Activated naive CD4-positive, alpha-beta T cell treated with anti-CD3 and anti-CD28 coated beads for 36 hours (primary cell): Measurements from ENCODE around the gene GPR15LG. TPM values are rescaled to one million over a fixed set of nuclear protein-coding genes. Genes with fewer than 3 reads are reported as not detected.
"Not testable (repeated sequence)": the region's sequence is repeated elsewhere in the genome, so short reads cannot be mapped to it uniquely, and the experiment has no call there.

Source experiments
- CTCF ChIA-PET: fragments of 350-600 bp; sonication (Branson Sonifier 250); formaldehyde crosslinking; loops from one replicate; lab custom pipeline; 2021; ENCODE audit warnings: antibody characterized with exemption; lab: Charles Lee
- DNase-seq: peaks from one replicate; pipeline ENCODE4 v3.0.0-alpha.2; 2020
- H3K27ac Mint-ChIP-seq: one replicate; pipeline ENCODE4 v1.8.0; 2021; ENCODE audit warnings: mild to moderate bottlenecking, mixed read lengths
- H3K27me3 Mint-ChIP-seq: one replicate; pipeline ENCODE4 v1.8.0; 2021; ENCODE audit warnings: low read depth, mixed read lengths
- H3K36me3 Mint-ChIP-seq: one replicate; pipeline ENCODE4 v1.8.0; 2021; ENCODE audit warnings: low read depth, mixed read lengths
- H3K4me1 Mint-ChIP-seq: one replicate; pipeline ENCODE4 v1.8.0; 2021; ENCODE audit warnings: low read depth, mixed read lengths
- H3K4me3 Mint-ChIP-seq: one replicate; pipeline ENCODE4 v1.8.0; 2021; ENCODE audit warnings: mild to moderate bottlenecking, moderate library complexity, mixed read lengths
- H3K9me3 Mint-ChIP-seq: one replicate; pipeline ENCODE4 v1.8.0; 2021; ENCODE audit warnings: mixed read lengths
- intact Hi-C: fragments of 100-400 bp; cut with micrococcal nuclease; formaldehyde crosslinking; loops from one replicate; pipeline ENCODE4 v1.15.1; 2023
- total RNA-seq, 2 experiments: library from RNA; stranded (reverse); gene quantifications; one replicate each; pipeline ENCODE4 v1.2.3, GENCODE V29; 2021

The GPR15LG gene
- total RNA-seq, 2 experiments from 2014 or later: not detected

- Mint-ChIP-seq H3K4me1 (no peaks in the 10 kb centered on the region), H3K27ac (no peak overlapping the region), H3K27me3 (peaks cover 7% of the 10 kb centered on the region), H3K4me3 (no peak overlapping the region), H3K36me3 (no peaks in the 10 kb centered on the region), H3K9me3 (no peaks in the 10 kb centered on the region)
- CTCF ChIA-PET: interaction anchor here (1.5 kb wide), 1 partner anchor 8 kb away, joined by 4 read pairs; no protein-coding TSS in a partner anchor
- intact Hi-C loops: no loop called here
- DNase-seq: no peak
These were observed 6.8 kb upstream of the GPR15LG start for GRCh38 chr10:84166620-84167288.

GRCh38 chr10:84167289-84167653 is 6.3 kb upstream of the GPR15LG start:
- H3K27ac Mint-ChIP-seq, H3K36me3 Mint-ChIP-seq, DNase-seq, intact Hi-C loops, H3K27me3 Mint-ChIP-seq, H3K4me1 Mint-ChIP-seq, H3K9me3 Mint-ChIP-seq, H3K4me3 Mint-ChIP-seq: not testable (repeated sequence)
- CTCF ChIA-PET: interaction anchor here (1.5 kb wide), 1 partner anchor 9 kb away, joined by 4 read pairs; no protein-coding TSS in a partner anchor

- H3K27me3 Mint-ChIP-seq, H3K36me3 Mint-ChIP-seq, intact Hi-C loops, H3K4me1 Mint-ChIP-seq, DNase-seq, H3K27ac Mint-ChIP-seq, H3K4me3 Mint-ChIP-seq, H3K9me3 Mint-ChIP-seq: not testable (repeated sequence)
- CTCF ChIA-PET: interaction anchor here (0.6 to 1.5 kb wide), 3 partner anchors 10 to 354 kb away, joined by 3 to 4 read pairs (median 3); no protein-coding TSS in a partner anchor
These were observed 5.2 kb upstream of the GPR15LG start for GRCh38 chr10:84168382-84168781.

- H3K9me3 Mint-ChIP-seq, DNase-seq, intact Hi-C loops, H3K27me3 Mint-ChIP-seq, CTCF ChIA-PET, H3K36me3 Mint-ChIP-seq, H3K27ac Mint-ChIP-seq, H3K4me3 Mint-ChIP-seq, H3K4me1 Mint-ChIP-seq: not testable (repeated sequence)
These were observed 2.4 kb upstream of the GPR15LG start for GRCh38 chr10:84171237-84171636.

- DNase-seq, H3K36me3 Mint-ChIP-seq, H3K9me3 Mint-ChIP-seq, intact Hi-C loops, H3K4me3 Mint-ChIP-seq, H3K27me3 Mint-ChIP-seq, H3K4me1 Mint-ChIP-seq, CTCF ChIA-PET, H3K27ac Mint-ChIP-seq: not testable (repeated sequence)
These were observed 1.7 kb upstream of the GPR15LG start for GRCh38 chr10:84171700-84172466.

- intact Hi-C loops: no loop called here
- Mint-ChIP-seq H3K9me3 (no peaks in the 10 kb centered on the region), H3K27me3 (no peaks in the 10 kb centered on the region), H3K27ac (no peak overlapping the region), H3K4me1 (peaks cover 6% of the 10 kb centered on the region), H3K36me3 (no peaks in the 10 kb centered on the region), H3K4me3 (no peak overlapping the region)
- DNase-seq: no peak
- CTCF ChIA-PET: no interaction called here
These were observed 889 bp upstream of the GPR15LG start for GRCh38 chr10:84172467-84173356.

- Mint-ChIP-seq H3K27ac (no peak overlapping the region), H3K36me3 (no peaks in the 10 kb centered on the region), H3K4me3 (no peak overlapping the region), H3K27me3 (no peaks in the 10 kb centered on the region), H3K4me1 (peaks cover 6% of the 10 kb centered on the region), H3K9me3 (no peaks in the 10 kb centered on the region)
- intact Hi-C loops: no loop called here
- DNase-seq: no peak
- CTCF ChIA-PET: no interaction called here
These were observed 1.8 kb downstream of the GPR15LG start for GRCh38 chr10:84175436-84175835.

- Mint-ChIP-seq H3K36me3 (no peaks in the 10 kb centered on the region), H3K4me1 (peaks cover 6% of the 10 kb centered on the region), H3K27ac (no peak overlapping the region), H3K4me3 (no peak overlapping the region), H3K9me3 (no peaks in the 10 kb centered on the region), H3K27me3 (no peaks in the 10 kb centered on the region)
- CTCF ChIA-PET: interaction anchor here (0.7 kb wide), 1 partner anchor 29 kb away, joined by 4 read pairs; no protein-coding TSS in a partner anchor
- intact Hi-C loops: loop anchor here (2.0 kb wide), 3 partner anchors 16 to 38 kb away; partner anchors contain the start of gene GHITM
- DNase-seq: no peak
These were observed 2.8 kb downstream of the GPR15LG start for GRCh38 chr10:84176351-84176750.

GRCh38 chr10:84176836-84177474 is 3.4 kb downstream of the GPR15LG start:
- Mint-ChIP-seq H3K4me3 (no peak overlapping the region), H3K9me3 (no peaks in the 10 kb centered on the region), H3K4me1 (peaks cover 6% of the 10 kb centered on the region), H3K36me3 (no peaks in the 10 kb centered on the region), H3K27ac (peak overlapping the region; percentile 22), H3K27me3 (no peaks in the 10 kb centered on the region)
- DNase-seq: no peak
- CTCF ChIA-PET: interaction anchor here (0.7 kb wide), 1 partner anchor 29 kb away, joined by 4 read pairs; no protein-coding TSS in a partner anchor
- intact Hi-C loops: loop anchor here (2.0 kb wide), 3 partner anchors 16 to 38 kb away; partner anchors contain the start of gene GHITM

- no peaks in the 10 kb centered on the region for H3K27me3 Mint-ChIP-seq
- H3K9me3 Mint-ChIP-seq: no peaks in the 10 kb centered on the region
- DNase-seq: peak; percentile 68
- intact Hi-C loops: loop anchor here (2.0 kb wide), 4 partner anchors 17 to 39 kb away; partner anchors contain the start of gene GHITM
- no peak overlapping the region for H3K4me3 Mint-ChIP-seq
- CTCF ChIA-PET: no interaction called here
- H3K27ac Mint-ChIP-seq: peak overlapping the region; percentile 9
- H3K4me1 Mint-ChIP-seq: peaks cover 6% of the 10 kb centered on the region
- no peaks in the 10 kb centered on the region for H3K36me3 Mint-ChIP-seq
These were observed 4.0 kb downstream of the GPR15LG start for GRCh38 chr10:84177541-84178141.

DNA sequence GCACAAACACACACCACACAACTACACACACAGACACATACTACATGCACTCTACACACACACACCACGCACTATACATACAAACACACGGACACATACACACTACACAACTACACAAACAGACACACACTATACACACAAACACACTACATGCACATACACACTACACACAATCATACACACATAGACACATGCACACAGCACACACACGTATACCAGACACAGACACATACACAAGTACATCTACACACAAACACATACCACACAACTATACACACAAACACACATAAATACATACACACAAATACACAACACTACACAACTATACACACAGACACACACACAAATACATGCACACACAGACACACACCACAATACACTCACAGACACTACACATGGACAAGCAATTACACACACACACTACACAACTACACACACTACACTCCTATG is 4.6 kb downstream of the GPR15LG start:
- DNase-seq: no peak
- Mint-ChIP-seq H3K36me3 (no peaks in the 10 kb centered on the region), H3K9me3 (no peaks in the 10 kb centered on the region), H3K4me3 (no peak overlapping the region), H3K27ac (no peak overlapping the region), H3K27me3 (no peaks in the 10 kb centered on the region), H3K4me1 (peaks cover 6% of the 10 kb centered on the region)
- CTCF ChIA-PET: no interaction called here
- intact Hi-C loops: loop anchor here (2.0 kb wide), 1 partner anchor 25 kb away; no protein-coding TSS in a partner anchor
